ENCODE results near the gene DGKQ.
"Not testable (repeated sequence)": the region's sequence is repeated elsewhere in the genome, so short reads cannot be mapped to it uniquely, and the experiment has no call there.

Gene DGKQ

DNA sequence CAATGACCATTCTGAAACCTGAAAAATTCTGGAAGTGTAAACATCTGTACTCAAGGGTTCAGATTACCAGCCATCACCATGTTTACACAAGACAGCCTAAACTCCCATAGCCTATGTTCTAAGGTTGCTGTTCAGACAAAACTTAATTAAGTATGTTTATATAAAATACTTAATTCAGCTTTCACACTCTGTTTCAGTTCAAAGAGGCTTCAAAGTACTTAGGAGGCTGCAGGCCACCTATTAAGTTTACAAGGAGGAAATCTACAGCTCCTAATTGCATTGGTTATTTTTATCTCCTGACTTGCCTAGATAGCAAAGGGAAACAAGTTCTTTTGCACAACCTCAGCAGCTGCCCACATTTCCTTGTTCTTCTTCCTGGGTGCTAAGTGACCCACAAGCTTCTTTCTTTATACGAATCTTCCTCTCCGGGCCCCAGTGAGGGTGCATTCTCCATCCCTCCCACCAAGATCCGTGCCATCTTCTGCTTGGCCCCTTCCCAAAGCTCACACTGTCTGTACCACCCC is 43.3 kb downstream of the DGKQ start:
- DNase-seq (ENCODE audit: insufficient read length, low spot score) (no peak), FAIRE-seq (no peak)

DNA sequence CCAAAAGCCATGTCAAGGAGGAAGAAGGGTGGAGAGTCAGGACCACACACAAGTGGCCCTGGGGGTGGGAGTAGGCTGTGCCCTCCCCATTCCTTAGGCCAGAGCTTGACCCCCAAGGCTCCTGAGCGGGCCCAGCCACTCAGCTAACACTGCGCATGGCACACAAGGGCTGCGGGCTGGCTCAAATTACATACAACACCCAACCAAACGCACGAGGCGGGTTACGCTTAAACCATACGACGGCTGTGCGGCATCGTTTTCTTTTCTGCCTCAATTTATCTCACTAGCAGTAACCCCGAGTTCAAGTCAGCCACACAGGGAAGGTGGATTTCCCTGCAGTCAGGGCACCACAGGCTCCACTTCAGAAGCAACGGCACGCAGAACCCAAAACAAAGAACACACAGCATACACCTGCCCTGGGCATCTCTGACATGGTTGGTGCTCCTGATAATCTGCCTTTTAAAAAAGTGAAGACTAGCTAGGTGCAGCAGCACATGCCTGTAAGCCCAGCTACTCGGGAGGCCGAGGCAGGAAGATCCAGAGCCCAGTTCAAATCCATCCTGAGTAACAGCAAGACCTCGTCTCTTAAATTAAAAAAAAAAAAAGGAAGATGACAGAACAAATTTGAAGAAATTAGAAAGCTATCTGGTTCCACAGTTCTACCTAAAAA is 44.1 kb downstream of the DGKQ start:
- FAIRE-seq: no peak

DNA sequence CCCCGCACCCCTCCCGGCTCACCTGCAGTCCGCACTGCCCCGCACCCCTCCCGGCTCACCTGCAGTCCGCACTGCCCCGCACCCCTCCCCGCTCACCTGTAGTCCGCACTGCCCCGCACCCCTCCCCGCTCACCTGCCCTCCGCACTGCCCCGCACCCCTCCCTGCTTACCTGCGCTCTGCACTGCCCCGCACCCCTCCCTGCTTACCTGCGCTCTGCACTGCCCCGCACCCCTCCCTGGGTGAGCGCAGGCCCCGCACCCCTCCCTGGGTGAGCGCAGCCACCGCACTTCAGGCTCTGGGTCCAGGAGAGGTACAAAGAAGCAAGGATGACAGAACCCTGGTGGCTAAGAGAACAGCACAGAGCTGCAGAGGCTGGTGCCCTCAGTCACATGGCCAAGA is 45.8 kb downstream of the DGKQ start:
- not testable (repeated sequence) for FAIRE-seq; DNase-seq (ENCODE audit: insufficient read length, low spot score)

More for the DNA sequence above, 44.1 kb downstream of the DGKQ start:
- no peak for DNase-seq (ENCODE audit: insufficient read length, low spot score)

DNA sequence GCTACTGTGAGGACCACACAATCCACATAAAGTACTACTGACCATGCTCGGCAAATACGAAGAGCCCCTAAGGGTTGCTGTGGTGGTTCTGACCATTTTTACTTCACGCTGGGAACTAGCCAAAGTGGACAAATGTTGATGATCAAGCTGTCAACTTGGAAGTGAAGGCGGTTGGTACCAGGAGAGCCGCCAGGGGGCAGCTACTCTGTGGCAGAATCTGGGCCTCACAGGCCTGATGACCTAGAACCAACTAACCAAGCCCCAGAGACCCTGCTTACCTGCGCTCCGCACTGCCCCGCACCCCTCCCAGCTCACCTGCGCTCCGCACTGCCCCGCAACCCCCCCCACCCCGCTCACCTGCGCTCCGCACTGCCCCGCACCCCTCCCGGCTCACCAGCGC is 46.8 kb downstream of the DGKQ start:
- FAIRE-seq: no peak

DNA sequence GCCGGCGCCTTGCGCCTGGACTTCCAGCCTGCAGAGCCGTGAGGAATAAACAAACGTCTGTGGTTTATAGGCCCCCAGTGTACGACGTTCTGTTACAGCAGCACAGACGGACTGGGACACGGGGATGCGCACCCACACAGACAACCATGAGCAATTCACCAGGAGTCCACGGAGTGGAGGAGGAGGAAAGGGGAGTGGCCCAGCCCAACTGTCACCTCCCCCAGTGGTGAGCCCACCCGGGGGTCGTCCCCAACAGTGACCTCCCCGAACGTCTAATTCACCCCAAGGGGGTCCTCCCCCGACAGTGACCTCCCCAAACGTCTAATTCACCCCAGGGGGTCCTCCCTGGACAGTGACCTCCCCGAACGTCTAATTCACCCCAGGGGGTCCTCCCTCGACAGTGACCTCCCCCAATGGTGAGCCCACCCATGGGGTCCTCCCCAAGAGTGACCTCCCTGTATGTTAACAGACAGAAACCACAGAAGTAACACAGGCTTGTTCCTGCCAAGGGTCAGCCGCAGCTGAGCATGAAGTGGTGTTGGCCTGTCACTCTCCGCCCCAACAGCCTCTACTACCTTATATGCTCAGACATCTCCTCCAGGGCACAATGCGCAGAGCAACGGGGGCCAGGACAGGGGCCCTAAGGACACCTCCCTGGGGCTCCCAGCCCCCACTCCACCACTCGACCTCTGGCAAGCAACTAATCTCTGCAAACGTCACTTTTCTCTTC is 47.4 kb downstream of the DGKQ start:
- no peak for FAIRE-seq
- no peak for DNase-seq (ENCODE audit: insufficient read length, low spot score)

More for the DNA sequence above, 46.8 kb downstream of the DGKQ start:
- no peak for DNase-seq (ENCODE audit: insufficient read length, low spot score)

DNA sequence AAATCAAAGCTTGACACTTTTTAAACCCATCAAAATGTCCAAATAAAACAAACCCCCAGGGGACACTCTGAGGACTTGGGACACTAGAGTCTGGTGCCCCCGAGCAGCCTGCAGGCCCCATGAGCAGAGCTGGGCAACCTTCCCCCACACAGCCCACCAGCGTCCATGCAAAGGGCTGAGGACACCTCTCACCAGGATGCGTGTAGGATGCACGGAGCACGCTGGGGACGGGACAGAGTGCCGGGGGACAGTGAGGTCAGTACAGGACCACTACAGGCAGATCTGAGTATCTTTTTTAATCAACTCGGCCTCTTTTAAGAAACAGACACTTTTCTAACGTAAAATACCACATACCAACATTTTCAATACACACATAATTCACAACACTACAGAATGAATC is 48.2 kb downstream of the DGKQ start:
- FAIRE-seq (no peak), DNase-seq (ENCODE audit: insufficient read length, low spot score) (no peak)

DNA sequence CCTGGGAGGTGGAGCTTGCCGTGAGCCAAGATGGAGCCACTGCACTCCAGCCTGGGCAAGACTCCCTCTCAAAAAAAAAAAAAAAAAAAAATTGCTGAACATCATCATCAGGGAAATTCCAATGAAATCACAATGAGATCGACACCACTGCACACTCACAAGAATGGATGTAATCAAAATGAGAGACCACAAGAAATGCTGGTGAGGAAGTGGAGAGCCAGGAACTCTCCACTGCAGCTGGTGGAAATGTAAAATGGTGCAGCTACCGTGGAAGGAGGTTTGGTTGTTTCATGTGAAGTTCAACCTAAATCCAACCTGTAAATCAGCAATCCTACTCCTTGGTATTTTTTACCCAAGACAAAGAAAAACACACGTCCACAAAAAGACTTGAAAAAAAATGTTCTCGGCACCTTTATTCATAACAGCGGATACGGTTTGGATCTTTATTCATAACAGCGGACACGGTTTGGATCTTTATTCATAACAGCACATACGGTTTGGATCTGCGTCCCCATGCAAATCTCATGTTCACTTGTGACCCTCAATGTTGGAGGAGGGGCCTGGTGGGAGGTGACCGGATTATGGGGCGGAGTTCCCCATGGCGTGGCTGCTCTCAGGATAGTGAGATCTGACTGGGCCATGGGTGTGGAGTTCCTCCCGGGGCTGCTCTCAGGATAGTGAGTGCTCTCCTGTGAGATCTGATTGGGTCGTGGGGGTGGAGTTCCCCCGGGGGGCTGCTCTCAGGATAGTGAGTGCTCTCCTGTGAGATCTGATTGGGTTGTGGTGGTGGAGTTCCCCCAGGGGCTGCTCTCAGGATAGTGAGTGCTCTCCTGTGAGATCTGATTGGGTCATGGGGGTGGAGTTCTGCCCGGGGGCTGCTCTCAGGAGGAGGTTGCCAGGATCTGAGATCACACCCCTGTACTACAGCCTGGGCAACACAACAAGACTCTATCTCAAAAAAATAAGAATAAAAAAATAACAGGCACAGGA is 49.0 kb downstream of the DGKQ start:
- no peak for FAIRE-seq

DNA sequence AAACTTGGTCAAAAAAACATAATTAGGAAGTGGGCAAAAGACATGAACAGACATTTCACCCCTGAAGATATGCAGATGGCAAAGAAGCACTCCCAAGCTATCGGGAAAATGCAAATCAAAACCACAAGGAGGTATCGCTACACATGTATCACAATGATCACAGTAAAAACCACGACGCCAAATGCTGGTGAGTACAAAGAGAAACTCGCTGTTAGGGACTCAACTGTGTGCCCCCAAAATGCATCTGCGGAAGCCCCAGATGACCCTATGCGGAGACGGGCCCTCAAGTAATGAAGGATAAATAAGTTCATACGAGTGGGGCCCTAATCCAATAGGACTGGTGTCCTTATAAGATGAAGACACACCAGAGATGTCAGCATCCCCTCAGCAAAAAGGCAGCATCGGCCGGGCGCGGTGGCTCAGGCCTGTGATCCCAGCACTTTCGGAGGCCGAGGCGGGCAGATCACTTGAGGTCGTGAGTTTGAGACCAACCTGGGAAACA is 51.5 kb downstream of the DGKQ start:
- FAIRE-seq: no peak
- DNase-seq (ENCODE audit: insufficient read length, low spot score): no peak

More for the DNA sequence above, 49.0 kb downstream of the DGKQ start:
- no peak for DNase-seq (ENCODE audit: insufficient read length, low spot score)

DNA sequence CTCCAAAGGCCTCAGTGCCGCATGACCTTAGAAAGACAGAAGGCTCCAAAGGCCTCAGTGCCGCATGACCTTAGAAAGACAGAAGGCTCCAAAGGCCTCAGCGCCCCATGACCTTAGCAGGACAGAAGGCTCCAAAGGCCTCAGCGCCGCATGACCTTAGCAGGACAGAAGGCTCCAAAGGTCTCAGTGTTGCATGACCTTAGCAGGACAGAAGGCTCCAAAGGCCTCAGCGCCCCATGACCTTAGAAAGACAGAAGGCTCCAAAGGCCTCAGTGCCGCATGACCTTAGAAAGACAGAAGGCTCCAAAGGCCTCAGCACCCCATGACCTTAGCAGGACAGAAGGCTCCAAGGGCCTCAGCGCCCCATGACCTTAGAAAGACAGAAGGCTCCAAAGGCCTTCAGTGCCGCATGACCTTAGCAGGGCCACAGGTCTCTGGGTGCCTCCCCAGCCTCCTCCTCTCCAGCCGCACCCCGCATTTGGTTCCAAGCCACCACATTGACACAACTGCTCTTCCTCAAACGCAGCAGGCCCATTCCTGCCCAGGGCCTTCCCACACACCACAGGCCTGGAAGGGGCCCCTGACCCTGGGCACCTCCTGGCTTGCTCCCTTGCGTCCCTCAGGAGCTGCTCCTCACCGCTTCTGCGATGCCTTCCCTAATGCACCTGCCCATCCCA is 54.2 kb downstream of the DGKQ start:
- FAIRE-seq: not testable (repeated sequence)

DNA sequence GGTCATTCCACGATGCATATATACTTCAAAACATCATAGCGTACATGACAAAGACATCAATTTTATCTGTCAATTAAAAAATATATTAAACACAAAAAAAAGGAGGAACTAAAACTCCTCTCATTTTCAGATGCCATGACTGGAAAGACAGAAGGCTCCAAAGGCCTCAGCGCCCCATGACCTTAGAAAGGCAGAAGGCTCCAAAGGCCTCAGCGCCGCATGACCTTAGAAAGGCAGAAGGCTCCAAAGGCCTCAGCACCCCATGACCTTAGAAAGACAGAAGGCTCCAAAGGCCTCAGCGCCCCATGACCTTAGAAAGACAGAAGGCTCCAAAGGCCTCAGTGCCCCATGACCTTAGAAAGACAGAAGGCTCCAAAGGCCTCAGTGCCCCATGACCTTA is 54.8 kb downstream of the DGKQ start:
- not testable (repeated sequence) for FAIRE-seq

More for the DNA sequence above, 54.2 kb downstream of the DGKQ start:
- DNase-seq (ENCODE audit: insufficient read length, low spot score): not testable (repeated sequence)

DNA sequence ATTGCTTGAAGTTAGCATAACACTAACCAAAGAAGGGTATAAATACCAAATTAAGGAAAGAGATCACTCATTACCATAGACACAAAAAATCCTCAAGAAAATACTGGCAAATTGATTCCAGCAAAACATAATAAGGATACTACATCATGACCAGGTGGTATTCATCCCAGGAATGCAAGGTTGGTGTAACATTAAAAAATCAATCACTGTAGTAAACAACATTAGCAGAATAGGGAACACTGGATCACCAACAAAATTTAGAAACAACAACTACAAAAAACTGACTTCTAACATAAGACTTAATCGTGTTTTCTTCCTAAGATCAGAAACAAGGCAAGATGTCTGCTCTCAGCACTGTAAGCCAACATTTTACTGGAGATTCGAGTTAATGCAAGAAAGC is 55.4 kb downstream of the DGKQ start:
- no peak for FAIRE-seq

More for the DNA sequence above, 54.8 kb downstream of the DGKQ start:
- DNase-seq (ENCODE audit: insufficient read length, low spot score): not testable (repeated sequence)

DNA sequence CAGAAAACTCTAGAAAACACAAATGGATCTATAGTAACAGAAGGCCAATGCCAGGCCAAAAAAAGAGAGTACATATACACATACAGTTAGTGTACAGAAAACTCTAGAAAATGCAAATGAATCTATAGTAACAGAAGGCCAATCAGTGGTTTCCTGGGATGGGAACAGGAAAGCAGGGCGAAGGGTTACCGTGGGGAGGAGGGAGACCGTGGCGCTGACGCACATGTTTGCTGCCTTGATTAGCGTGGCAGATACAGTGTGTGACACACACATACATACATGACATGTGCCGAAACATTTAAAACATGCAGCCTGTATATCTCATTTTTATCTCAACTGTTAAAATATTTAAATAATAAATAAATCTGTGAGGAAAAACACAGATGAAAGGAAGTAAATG is 55.9 kb downstream of the DGKQ start:
- no peak for DNase-seq (ENCODE audit: insufficient read length, low spot score)
- no peak for FAIRE-seq

More for the DNA sequence above, 55.4 kb downstream of the DGKQ start:
- DNase-seq (ENCODE audit: insufficient read length, low spot score): no peak

DNA sequence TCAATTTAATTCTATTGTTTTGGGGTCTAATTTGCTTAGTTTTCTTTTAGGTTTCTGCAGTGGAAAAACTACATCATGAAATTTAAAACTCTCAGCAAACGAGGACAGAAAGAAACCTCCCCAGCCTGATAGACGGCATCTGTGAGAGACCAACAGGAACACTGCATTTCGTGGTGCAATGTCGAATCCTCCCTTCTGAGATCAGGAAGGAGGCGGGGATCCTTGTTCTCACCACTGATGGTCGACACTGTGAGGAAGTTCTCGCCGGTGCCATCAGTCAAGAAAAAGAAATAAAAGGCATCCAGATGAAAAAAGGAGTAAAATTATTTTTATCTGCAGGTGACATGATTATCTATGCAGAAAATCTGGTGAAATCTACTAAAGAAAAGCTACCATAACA is 57.8 kb downstream of the DGKQ start:
- DNase-seq (ENCODE audit: insufficient read length, low spot score) (no peak), FAIRE-seq (no peak)

DNA sequence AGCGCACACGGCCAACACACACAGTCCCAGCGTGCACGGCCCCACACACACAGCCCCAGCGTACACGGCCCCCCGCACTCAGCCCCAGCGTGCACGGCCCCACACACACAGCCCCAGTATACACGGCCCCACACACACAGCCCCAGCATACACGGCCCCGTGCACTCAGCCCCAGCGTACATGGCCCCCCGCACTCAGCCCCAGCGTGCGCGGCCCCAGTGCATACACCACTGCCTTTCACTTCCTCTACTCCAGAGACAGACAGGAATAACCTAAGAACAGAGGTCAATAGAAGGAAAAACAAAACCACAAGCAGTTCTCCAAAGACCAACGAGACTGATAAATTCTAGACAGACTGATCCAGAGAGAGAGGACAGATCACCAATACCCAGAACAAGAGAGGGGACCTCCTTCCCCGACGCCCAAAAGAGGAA is 58.3 kb downstream of the DGKQ start:
- FAIRE-seq: no peak

DNA sequence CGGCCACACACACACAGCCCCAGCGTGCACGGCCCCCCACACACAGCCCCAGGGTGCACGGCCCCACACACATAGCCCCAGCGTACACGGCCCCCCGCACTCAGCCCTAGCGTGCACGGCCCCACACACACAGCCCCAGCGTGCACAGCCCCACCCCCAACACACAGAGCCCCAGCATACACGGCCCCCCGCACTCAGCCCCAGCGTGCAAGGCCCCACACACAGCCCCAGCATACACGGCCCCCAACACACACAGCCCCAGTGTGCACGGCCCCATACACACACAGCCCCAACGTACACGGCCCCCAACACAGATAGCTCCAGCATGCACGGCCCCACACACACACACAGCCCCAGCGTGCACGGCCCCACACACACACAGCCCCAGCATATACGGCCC is 58.8 kb downstream of the DGKQ start:
- no peak for DNase-seq (ENCODE audit: insufficient read length, low spot score)
- FAIRE-seq: no peak

More for the DNA sequence above, 58.3 kb downstream of the DGKQ start:
- DNase-seq (ENCODE audit: insufficient read length, low spot score): no peak

DNA sequence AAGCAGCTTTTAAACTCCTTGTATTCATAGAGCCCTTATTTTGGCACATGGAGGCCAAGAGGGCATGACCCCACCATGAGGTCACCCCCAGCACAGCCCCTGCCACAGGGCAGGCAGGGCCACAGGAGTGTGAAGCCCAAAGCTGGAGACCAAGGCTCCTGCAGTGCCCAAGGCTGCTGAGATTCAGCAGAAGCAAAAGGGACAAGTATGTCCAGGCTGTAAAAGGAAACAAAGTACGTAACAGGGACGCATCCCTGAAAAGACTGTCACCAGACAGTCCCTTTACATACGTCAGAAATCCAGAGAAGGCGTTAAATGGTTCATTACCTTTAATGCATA is 60.1 kb downstream of the DGKQ start:
- DNase-seq (ENCODE audit: insufficient read length, low spot score) (no peak), FAIRE-seq (no peak)

DNA sequence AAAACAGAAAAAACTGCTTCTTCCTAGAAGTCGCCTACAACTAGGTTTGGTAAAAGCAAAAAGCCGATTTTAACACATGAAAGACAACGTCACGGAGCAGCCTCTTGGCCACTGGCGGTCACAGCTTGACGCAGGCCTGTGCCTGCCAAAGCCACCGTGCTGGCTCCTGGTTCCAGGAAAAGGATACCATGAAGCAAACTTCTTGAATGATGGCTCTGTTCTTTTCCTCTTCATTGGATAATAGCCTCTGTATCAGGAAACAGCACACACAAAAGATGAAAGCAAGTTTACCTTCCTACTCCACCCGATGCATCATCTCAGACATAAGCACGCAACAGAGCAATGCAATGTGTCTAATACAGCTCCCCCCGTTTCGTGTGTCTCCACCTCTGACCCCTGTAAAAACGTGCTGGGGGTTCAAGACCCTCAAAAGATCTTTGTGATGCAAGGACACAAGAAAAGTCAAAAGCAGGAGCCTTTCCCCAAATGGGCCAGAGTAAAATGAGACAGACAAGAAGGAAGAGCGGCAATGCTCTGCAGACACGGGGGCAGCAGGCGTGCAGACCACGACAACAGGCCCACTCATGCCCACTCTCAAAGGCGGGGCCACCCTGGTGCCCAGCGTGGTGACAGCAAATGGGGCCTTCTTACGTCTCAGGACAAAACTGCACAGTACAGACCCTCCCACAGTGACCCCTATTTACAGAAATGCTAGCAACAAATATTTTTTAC is 60.7 kb downstream of the DGKQ start:
- no peak for FAIRE-seq

DNA sequence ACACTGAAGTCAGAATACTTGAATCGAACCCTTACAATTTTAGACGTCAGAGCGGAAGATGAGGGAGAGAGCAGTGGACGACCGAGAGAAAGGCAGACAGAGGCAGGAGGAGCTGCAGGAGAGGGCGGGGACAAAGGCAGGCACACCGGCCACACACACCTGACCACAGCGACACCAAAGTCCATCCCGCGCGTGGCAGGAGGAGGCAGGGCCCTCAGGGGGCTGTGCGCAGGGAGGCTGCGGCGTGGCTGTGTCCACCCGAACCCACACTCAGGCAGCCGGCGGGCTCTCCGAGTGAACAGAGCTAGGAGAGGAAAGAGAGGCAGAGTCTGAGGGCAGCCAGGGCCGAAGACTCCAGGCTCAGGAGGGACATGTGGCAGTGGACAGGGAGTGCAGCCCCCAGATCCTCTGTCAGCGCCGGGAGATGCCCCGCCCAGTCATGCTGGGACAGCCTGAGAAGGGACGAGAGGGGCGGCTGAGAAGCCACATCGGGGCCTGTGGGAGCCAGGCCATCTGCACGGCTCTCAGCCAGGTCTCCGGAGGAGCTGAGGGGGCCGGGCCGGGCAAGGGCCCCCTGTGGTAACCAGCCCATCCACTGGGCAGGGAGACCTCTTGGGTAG is 61.4 kb downstream of the DGKQ start:
- no peak for DNase-seq (ENCODE audit: insufficient read length, low spot score)
- FAIRE-seq: peak; percentile 33

More for the DNA sequence above, 60.7 kb downstream of the DGKQ start:
- DNase-seq (ENCODE audit: insufficient read length, low spot score): no peak

DNA sequence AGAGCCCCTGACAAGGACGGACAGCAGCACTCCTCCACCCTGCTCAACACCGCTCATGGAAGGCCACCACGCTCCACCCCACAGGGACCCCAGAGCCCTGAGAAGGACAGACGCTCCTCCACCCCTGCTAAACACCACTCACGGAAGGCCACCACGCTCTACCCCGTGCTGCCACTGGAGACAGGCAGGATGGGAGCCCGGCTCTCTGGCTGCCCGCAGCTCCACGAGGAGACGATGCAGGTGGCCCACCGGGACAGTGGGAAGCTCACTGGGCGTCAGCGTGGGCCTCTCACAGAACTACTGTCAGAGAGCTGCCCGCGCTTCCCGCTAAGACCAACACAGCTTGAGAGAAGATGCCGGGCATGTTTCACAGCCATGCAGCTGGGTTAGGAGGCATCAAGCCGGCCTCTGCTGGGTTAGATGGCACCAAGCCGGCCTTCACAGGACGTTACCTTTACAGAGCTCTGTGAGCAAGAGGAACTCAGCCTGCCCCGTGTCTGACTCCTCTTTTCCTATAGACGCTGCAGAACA is 62.1 kb downstream of the DGKQ start:
- no peak for FAIRE-seq
- DNase-seq (ENCODE audit: insufficient read length, low spot score): no peak
